BLaER1 (cell line): ENCODE data around the gene SPATC1L.

Source experiments
- H3K27ac ChIP-seq: shearing (Covaris generic); formaldehyde crosslinking; 2 replicates; pipeline ENCODE4 v1.8.1; 2022
- H3K27me3 ChIP-seq: shearing (Covaris generic); formaldehyde crosslinking; 2 replicates; pipeline ENCODE4 v1.8.1; 2022
- H3K36me3 ChIP-seq: shearing (Covaris generic); formaldehyde crosslinking; 2 replicates; pipeline ENCODE4 v1.8.1; 2022
- H3K4me1 ChIP-seq: shearing (Covaris generic); formaldehyde crosslinking; 2 replicates; pipeline ENCODE4 v1.8.1; 2022
- H3K4me2 ChIP-seq: shearing (Covaris generic); formaldehyde crosslinking; 2 replicates; pipeline ENCODE4 v1.8.1; 2022
- H3K4me3 ChIP-seq: shearing (Covaris generic); formaldehyde crosslinking; 2 replicates; pipeline ENCODE4 v1.8.1; 2022
- H3K9ac ChIP-seq: shearing (Covaris generic); formaldehyde crosslinking; 2 replicates; pipeline ENCODE4 v1.8.1; 2022
- H3K9me3 ChIP-seq: shearing (Covaris generic); formaldehyde crosslinking; 2 replicates; pipeline ENCODE4 v1.8.1; 2022
- H4K20me1 ChIP-seq: shearing (Covaris generic); formaldehyde crosslinking; 2 replicates; pipeline ENCODE4 v1.8.1; 2022
- Cebpa-rat ChIP-seq: shearing (Covaris generic); IDR thresholded peaks from 2 replicates; pipeline ENCODE4 v1.8.1; 2022

Gene SPATC1L

DNA sequence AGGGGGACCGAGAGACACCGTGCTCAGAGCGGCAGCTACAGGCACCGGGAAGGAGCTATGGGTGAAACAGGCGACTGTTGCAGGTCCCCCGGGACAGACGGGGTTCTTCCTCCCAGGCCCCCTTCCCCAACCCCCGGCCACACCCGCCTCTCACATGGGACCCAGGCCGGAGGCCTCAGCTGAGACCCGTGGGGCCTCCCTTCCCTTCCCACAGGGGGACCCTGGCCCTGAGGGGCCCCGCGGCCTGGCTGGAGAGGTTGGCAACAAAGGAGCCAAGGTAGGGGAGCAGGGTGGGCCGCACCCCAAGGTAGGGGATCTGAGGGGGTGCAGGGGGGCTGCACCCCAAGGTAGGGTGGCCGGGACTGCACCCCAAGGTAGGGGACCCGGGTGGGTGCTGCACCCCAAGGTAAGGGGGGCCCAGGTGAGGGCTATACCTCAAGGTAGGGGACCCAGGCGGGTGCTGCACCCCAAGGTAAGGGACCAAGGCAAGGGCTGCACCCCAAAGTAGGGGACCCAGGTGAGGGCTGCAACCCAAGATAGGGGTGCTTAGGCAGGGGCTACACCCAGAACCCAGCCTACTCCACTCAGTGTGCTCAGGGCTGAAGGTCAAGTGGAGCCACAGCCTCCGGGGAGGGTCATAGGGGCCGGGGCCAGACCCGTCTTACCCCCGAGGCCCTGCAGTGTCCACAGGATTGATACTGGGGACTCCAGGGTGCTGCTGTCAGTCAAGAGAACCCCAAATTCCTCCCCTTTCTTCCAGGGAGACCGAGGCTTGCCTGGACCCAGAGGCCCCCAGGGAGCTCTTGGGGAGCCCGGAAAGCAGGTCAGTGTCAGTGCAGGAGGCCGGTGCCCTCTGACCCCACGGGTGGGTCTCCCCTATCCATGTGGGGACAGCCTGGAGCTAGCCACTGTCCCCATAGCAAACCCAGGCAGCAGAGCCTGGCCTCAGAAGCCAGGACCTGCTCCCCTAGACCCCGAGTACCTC lies 63.7 kb downstream of the SPATC1L start:
- Histone ChIP-seq H3K9ac (no peak overlapping the region), H3K27ac (no peak overlapping the region), H4K20me1 (peaks cover 25% of the 10 kb centered on the region), H3K4me1 (peaks cover 67% of the 10 kb centered on the region), H3K27me3 (no peaks in the 10 kb centered on the region), H3K4me2 (peak overlapping the region; percentile 75), H3K9me3 (no peaks in the 10 kb centered on the region), H3K36me3 (peaks cover 16% of the 10 kb centered on the region; the same call in 1 of the 2 replicates), H3K4me3 (no peak overlapping the region)
- no peak for TF ChIP-seq Cebpa-rat

DNA sequence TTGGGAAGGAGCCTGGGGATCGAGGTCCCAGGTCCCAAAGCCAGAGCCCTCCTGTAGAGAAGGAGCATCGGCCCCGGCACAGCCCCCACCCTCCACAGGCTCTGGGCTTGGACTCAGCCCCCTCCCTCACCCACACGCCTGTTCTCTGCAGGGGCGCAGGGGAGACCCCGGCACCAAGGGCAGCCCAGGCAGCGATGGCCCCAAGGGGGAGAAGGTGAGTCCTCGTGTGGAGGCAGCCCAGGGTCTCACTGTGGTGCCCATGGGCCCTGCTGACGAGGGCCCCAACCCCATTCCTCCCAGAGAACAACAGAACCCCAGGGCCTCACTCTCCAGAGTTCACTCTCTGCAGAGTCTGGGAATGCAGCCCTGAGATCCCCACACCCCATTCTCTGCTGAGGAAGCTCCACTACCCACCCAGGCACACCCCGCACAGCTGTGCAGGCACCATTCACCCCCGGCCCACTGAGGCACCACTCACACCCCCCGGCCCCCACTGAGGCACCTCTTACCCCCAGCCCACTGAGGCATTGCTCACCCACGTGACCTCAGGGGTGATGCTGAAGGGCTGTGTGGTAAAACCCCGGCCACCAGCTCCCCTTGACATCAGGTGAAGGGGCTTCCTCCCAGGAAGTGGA lies 64.5 kb downstream of the SPATC1L start:
- TF ChIP-seq Cebpa-rat = no peak
- H3K9me3 ChIP-seq = peaks cover 4% of the 10 kb centered on the region
- peaks cover 22% of the 10 kb centered on the region for H3K36me3 ChIP-seq
- peak overlapping the region; percentile 75 for H3K4me2 ChIP-seq
- no peak overlapping the region for H3K4me3 ChIP-seq
- no peak overlapping the region for H3K27ac ChIP-seq
- peaks cover 25% of the 10 kb centered on the region for H4K20me1 ChIP-seq
- no peak overlapping the region for H3K9ac ChIP-seq
- H3K4me1 ChIP-seq = peaks cover 61% of the 10 kb centered on the region
- no peaks in the 10 kb centered on the region for H3K27me3 ChIP-seq

DNA sequence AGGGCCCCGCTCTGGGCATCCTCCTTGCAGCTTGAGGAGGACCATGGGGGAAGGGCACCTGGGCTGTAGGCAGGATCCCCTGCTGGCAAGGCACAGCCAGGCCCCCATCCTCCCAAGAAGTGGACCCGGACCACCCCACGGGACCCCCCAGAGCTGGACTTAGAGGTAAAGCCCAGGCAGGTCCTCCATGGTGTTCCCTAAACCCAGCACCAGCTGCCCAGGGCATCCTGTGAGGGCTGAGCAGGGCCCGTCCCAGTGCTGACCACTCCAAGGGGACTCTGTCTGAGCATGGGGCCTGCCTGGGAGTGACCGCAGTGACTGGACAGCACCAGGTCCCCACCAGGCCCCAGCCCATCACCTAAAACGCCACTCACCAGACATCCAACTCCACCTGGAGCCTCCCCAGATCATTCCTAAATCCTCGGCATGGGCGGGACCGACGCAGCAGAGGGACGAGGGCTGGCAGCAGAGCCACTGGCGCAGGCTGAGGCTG lies 65.1 kb downstream of the SPATC1L start:
- H3K4me1 ChIP-seq = peaks cover 56% of the 10 kb centered on the region
- no peak overlapping the region for H3K4me3 ChIP-seq
- no peak overlapping the region for H3K27ac ChIP-seq
- H3K27me3 ChIP-seq = no peaks in the 10 kb centered on the region
- TF ChIP-seq Cebpa-rat = no peak
- peak overlapping the region; percentile 75; the same call in 1 of the 2 replicates for H3K4me2 ChIP-seq
- peaks cover 7% of the 10 kb centered on the region for H3K9me3 ChIP-seq
- peaks cover 25% of the 10 kb centered on the region for H4K20me1 ChIP-seq
- no peak overlapping the region for H3K9ac ChIP-seq
- H3K36me3 ChIP-seq = peaks cover 28% of the 10 kb centered on the region

DNA sequence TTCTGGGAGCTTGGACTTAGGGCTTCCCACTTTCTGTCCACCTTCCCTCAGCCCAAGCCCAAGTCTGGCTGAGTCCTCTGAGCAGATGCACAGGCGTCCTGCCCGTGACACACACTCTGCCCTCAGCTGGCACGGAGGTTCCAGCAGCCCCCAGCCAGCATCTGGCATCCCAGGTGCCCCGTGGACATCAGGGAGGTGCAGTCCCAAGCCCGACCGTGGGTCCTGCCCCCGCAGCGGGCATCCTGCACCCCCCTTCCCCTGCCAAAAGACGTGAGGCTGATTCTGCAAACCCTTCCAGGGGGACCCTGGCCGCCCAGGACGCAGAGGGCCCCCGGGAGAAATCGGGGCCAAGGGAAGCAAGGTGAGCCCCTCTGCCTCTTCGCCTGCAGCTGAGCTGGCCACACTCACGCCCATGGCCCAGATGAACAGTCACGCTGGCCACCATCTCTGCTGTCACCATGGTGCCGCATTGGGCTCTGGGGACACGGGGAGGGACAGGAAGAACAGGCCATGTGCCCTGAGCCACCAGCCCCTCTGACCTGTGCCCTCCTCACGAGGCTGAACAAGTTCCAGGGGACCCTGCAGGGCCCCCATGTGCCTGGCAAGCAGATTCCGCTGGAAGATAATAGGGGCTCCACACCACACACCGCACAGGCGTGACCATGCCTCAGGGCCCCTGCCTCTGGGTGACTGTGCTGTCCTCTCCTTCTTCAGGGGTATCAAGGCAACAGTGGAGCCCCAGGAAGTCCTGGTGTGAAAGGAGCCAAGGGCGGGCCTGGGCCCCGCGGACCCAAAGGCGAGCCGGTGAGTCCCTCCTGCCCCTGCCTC lies 65.7 kb downstream of the SPATC1L start:
- Histone ChIP-seq H4K20me1 (peaks cover 25% of the 10 kb centered on the region), H3K36me3 (peaks cover 34% of the 10 kb centered on the region), H3K9me3 (peaks cover 11% of the 10 kb centered on the region), H3K27ac (no peak overlapping the region), H3K4me3 (no peak overlapping the region), H3K27me3 (no peaks in the 10 kb centered on the region), H3K9ac (no peak overlapping the region), H3K4me2 (peak overlapping the region; percentile 69), H3K4me1 (peaks cover 55% of the 10 kb centered on the region)
- no peak for TF ChIP-seq Cebpa-rat

DNA sequence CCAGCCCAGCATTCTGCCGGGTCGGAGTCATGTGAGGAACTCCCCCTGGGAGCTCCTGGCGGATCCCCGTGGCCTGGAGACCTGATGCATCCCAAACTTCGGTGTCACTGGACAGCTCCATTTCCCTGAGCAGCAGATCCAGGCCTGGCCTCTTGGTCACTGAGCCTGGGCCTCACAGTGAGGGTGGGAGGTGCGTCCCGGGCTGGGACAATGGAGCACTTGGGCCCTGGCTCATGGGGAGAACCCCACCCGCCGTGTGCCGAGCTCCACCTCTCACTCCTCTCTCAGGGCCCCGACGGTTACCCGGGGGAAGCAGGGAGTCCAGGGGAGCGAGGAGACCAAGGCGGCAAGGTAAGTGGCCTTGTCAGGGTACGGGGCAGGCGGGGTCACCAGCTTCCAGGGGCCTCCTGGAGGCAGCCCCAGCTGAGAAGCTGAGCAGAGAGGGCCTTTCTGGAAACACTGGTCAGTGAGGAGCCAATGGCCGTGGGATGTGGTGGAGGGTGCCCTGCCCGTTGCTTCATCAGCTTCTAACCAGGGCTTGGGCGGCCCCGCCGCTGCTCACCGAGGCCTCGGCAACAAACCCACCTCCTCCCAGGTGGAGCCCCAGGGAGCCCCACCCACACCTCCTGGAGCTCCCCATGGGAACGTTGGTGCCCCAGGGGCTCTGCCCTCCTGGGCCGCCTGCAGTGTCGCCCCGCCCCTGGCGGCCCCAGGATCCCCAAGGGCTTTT lies 66.5 kb downstream of the SPATC1L start:
- peaks cover 25% of the 10 kb centered on the region for H4K20me1 ChIP-seq
- no peaks in the 10 kb centered on the region for H3K27me3 ChIP-seq

DNA sequence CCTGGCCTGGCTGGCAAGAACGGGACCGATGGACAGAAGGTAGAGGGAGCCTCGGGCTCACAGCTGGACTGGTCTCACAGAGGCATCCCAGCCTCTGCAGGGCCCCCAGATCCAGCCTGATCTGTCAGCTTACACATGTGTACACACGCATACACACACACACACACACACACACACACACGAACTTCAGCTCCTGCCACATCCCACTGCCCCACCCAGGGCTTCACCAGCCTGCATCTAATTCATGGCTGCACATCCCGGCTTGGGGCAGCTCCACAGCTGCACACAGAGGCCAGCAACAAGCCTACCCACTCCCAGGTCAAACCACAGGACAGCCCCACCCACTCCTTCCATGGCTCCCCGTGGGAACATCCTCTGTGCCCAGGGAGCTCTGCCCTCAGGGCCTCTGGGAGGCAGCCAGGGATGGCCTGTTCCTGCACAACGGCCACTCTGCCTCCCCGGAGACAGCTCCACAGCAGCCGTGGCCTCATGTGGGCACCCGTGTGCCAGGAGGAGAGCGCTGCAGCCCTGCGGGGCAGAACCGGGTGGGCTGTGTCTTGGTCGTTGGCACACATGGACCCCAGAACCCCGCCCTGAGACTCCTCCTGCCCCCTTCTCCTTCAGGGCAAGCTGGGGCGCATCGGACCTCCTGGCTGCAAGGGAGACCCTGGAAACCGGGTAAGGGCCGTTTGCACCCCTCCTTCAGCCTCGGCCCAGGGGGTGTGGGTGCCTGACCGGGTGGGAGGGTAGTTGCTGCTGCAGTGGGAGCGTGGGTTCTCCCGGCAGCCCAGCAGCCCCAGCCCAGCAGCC lies 67.3 kb downstream of the SPATC1L start:
- peaks cover 55% of the 10 kb centered on the region for H3K4me1 ChIP-seq
- H4K20me1 ChIP-seq = peaks cover 19% of the 10 kb centered on the region; the same call in 1 of the 2 replicates
- peaks cover 49% of the 10 kb centered on the region for H3K36me3 ChIP-seq
- H3K9me3 ChIP-seq = peaks cover 11% of the 10 kb centered on the region
- no peak overlapping the region for H3K27ac ChIP-seq
- no peak for TF ChIP-seq Cebpa-rat
- H3K4me2 ChIP-seq = peak overlapping the region; percentile 69
- H3K27me3 ChIP-seq = no peaks in the 10 kb centered on the region
- H3K4me3 ChIP-seq = no peak overlapping the region
- no peak overlapping the region for H3K9ac ChIP-seq

More for the DNA sequence above, 66.5 kb downstream of the SPATC1L start:
- Histone ChIP-seq H3K9me3 (peaks cover 11% of the 10 kb centered on the region), H3K4me1 (peaks cover 55% of the 10 kb centered on the region), H3K4me3 (no peak overlapping the region), H3K36me3 (peaks cover 41% of the 10 kb centered on the region), H3K27ac (no peak overlapping the region), H3K4me2 (peak overlapping the region; percentile 69), H3K9ac (no peak overlapping the region)
- TF ChIP-seq Cebpa-rat = no peak

DNA sequence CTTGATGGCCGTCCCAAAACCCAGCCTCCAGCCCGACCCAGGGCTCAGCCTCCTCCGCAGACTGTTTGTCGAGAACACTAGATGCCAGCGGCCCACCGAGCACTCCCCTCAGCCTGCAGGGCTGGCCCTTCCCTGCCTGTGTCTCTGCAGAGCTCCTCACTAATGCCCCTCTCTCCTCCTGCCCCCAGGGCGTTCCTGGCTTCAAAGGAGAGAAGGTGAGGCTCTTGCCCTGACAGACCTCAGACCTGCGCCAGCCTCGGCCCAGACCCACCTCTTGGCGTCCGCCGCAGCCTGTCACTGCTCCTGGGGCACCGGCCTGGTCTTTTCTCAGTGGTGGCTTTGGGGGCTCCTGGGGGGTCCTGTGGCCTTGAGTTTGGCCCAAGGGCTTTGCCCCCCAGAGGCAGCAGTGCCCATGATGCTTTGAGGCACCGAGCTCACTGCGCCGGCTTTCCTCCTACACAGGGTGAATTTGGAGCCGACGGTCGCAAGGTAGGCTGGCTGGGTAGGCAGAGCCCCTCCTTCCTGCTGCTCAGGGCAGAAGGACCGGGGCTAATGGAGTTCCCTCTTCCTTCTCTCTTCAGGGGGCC lies 68.0 kb downstream of the SPATC1L start:
- no peak for TF ChIP-seq Cebpa-rat
- no peak overlapping the region for H3K27ac ChIP-seq
- no peaks in the 10 kb centered on the region for H3K27me3 ChIP-seq

More for the DNA sequence above, 68.0 kb downstream of the SPATC1L start:
- H3K4me2 ChIP-seq = peak overlapping the region; percentile 69
- no peak overlapping the region for H3K4me3 ChIP-seq
- peaks cover 47% of the 10 kb centered on the region for H3K36me3 ChIP-seq
- H3K4me1 ChIP-seq = peaks cover 55% of the 10 kb centered on the region
- peaks cover 19% of the 10 kb centered on the region; the same call in 1 of the 2 replicates for H4K20me1 ChIP-seq
- H3K9ac ChIP-seq = no peak overlapping the region
- H3K9me3 ChIP-seq = peaks cover 11% of the 10 kb centered on the region
